ENCODE results near the gene CTCF.

CTCF gene

GRCh38 chr16:67606632-67607031 is 44.3 kb downstream of the CTCF start:
- H3K23ac ChIP-seq (ENCODE audit: low read length in 2 of 2), result no peak overlapping the region
- H3K4me1 ChIP-seq (ENCODE audit: control insufficient read depth, insufficient read depth, low read depth, low read length), result peaks cover 1% of the 10 kb centered on the region
- H4K8ac ChIP-seq (ENCODE audit: low read length), result no peak overlapping the region
- H3K4me3 ChIP-seq (ENCODE audit: insufficient read depth in 1 of 2, low read depth in 1 of 2, low read length in 2 of 2), result no peak overlapping the region
- H4K91ac ChIP-seq (ENCODE audit: low read length), result no peak overlapping the region
- no peak overlapping the region for H2AK5ac ChIP-seq (ENCODE audit: low read length, severe bottlenecking)
- no peak overlapping the region for H2BK15ac ChIP-seq (ENCODE audit: low read depth, poor library complexity, severe bottlenecking)
- no peak for DNase-seq
- no peak overlapping the region for H3K4me2 ChIP-seq (ENCODE audit: low read length, poor library complexity, severe bottlenecking)
- no peak overlapping the region for H3K4ac ChIP-seq (ENCODE audit: low read depth in 1 of 2, low read length in 2 of 2)
- H2BK5ac ChIP-seq (ENCODE audit: low read depth, low read length, poor library complexity, severe bottlenecking), result no peak overlapping the region
- no peak overlapping the region for H3K14ac ChIP-seq (ENCODE audit: low read length in 2 of 2)
- H3K79me1 ChIP-seq (replicated peaks; ENCODE audit: low read length, poor library complexity, severe bottlenecking), result peaks cover 25% of the 10 kb centered on the region
- H3K18ac ChIP-seq (ENCODE audit: low read depth in 1 of 2, low read length in 2 of 2), result no peak overlapping the region
- no peak overlapping the region for H2BK120ac ChIP-seq (ENCODE audit: low read depth, low read length)
- H3K9me3 ChIP-seq (ENCODE audit: control insufficient read depth, low read length), result no peaks in the 10 kb centered on the region
- H2BK12ac ChIP-seq (ENCODE audit: low read length in 2 of 2), result no peak overlapping the region
- peaks cover 6 to 12% of the 10 kb centered on the region in 2 experiments for H3K36me3 ChIP-seq (ENCODE audit: control insufficient read depth in 1 of 2, insufficient read depth in 2 of 2, low read depth in 1 of 2, low read length in 2 of 2)
- H3K27me3 ChIP-seq (ENCODE audit: control insufficient read depth in 1 of 2, insufficient read depth in 1 of 2, low read length in 2 of 2), result no peaks in the 10 kb centered on the region
- no peak overlapping the region for H3K27ac ChIP-seq (ENCODE audit: low read length, poor library complexity, severe bottlenecking)
- 87% methylated on average over 3 of the region's 6 CpGs for WGBS
- H2AFZ ChIP-seq (ENCODE audit: low read depth, low read length), result no peak overlapping the region
- H3K9ac ChIP-seq (ENCODE audit: low read length), result no peak overlapping the region

GRCh38 chr16:67608364-67608763 is 46.0 kb downstream of the CTCF start:
- H3K79me1 ChIP-seq (replicated peaks; ENCODE audit: low read length, poor library complexity, severe bottlenecking), result peaks cover 30% of the 10 kb centered on the region
- H2AK5ac ChIP-seq (ENCODE audit: low read length, severe bottlenecking), result no peak overlapping the region
- H2BK15ac ChIP-seq (ENCODE audit: low read depth, poor library complexity, severe bottlenecking), result no peak overlapping the region
- H3K27me3 ChIP-seq (ENCODE audit: control insufficient read depth in 1 of 2, insufficient read depth in 1 of 2, low read length in 2 of 2), result no peaks in the 10 kb centered on the region
- H3K4me2 ChIP-seq (ENCODE audit: low read length, poor library complexity, severe bottlenecking), result no peak overlapping the region
- no peak overlapping the region for H3K27ac ChIP-seq (ENCODE audit: low read length, poor library complexity, severe bottlenecking)
- H2BK120ac ChIP-seq (ENCODE audit: low read depth, low read length), result no peak overlapping the region
- no peak overlapping the region for H3K9ac ChIP-seq (ENCODE audit: low read length)
- H3K9me3 ChIP-seq (ENCODE audit: control insufficient read depth, low read length), result no peaks in the 10 kb centered on the region
- H3K4me3 ChIP-seq (ENCODE audit: insufficient read depth in 1 of 2, low read depth in 1 of 2, low read length in 2 of 2), result no peak overlapping the region
- WGBS, result 92% methylated on average over 2 of the region's 3 CpGs
- DNase-seq, result no peak
- H3K14ac ChIP-seq (ENCODE audit: low read length in 2 of 2), result no peak overlapping the region
- H3K4me1 ChIP-seq (ENCODE audit: control insufficient read depth, insufficient read depth, low read depth, low read length), result peaks cover 1% of the 10 kb centered on the region
- no peak overlapping the region for H3K18ac ChIP-seq (ENCODE audit: low read depth in 1 of 2, low read length in 2 of 2)
- H4K91ac ChIP-seq (ENCODE audit: low read length), result no peak overlapping the region
- H3K4ac ChIP-seq (ENCODE audit: low read depth in 1 of 2, low read length in 2 of 2), result no peak overlapping the region
- no peak overlapping the region for H2AFZ ChIP-seq (ENCODE audit: low read depth, low read length)
- H3K36me3 ChIP-seq (ENCODE audit: control insufficient read depth in 1 of 2, insufficient read depth in 2 of 2, low read depth in 1 of 2, low read length in 2 of 2), result peaks cover 12 to 26% of the 10 kb centered on the region in 2 experiments
- H4K8ac ChIP-seq (ENCODE audit: low read length), result no peak overlapping the region
- no peak overlapping the region for H2BK5ac ChIP-seq (ENCODE audit: low read depth, low read length, poor library complexity, severe bottlenecking)
- H3K23ac ChIP-seq (ENCODE audit: low read length in 2 of 2), result no peak overlapping the region
- no peak overlapping the region for H2BK12ac ChIP-seq (ENCODE audit: low read length in 2 of 2)

- no peaks in the 10 kb centered on the region for H3K27me3 ChIP-seq (ENCODE audit: control insufficient read depth in 1 of 2, insufficient read depth in 1 of 2, low read length in 2 of 2)
- 97% methylated on average over 10 of the region's 10 CpGs for WGBS
- no peak overlapping the region for H2BK5ac ChIP-seq (ENCODE audit: low read depth, low read length, poor library complexity, severe bottlenecking)
- H2BK12ac ChIP-seq (ENCODE audit: low read length in 2 of 2), result no peak overlapping the region
- H2BK15ac ChIP-seq (ENCODE audit: low read depth, poor library complexity, severe bottlenecking), result no peak overlapping the region
- no peak overlapping the region for H2BK120ac ChIP-seq (ENCODE audit: low read depth, low read length)
- peaks cover 36% of the 10 kb centered on the region for H3K79me1 ChIP-seq (replicated peaks; ENCODE audit: low read length, poor library complexity, severe bottlenecking)
- H3K4me3 ChIP-seq (ENCODE audit: insufficient read depth in 1 of 2, low read depth in 1 of 2, low read length in 2 of 2), result no peak overlapping the region
- no peak overlapping the region for H3K4ac ChIP-seq (ENCODE audit: low read depth in 1 of 2, low read length in 2 of 2)
- H3K18ac ChIP-seq (ENCODE audit: low read depth in 1 of 2, low read length in 2 of 2), result no peak overlapping the region
- no peak overlapping the region for H3K4me2 ChIP-seq (ENCODE audit: low read length, poor library complexity, severe bottlenecking)
- no peak overlapping the region for H3K23ac ChIP-seq (ENCODE audit: low read length in 2 of 2)
- no peak overlapping the region for H3K9ac ChIP-seq (ENCODE audit: low read length)
- no peak overlapping the region for H2AK5ac ChIP-seq (ENCODE audit: low read length, severe bottlenecking)
- H4K8ac ChIP-seq (ENCODE audit: low read length), result no peak overlapping the region
- H3K9me3 ChIP-seq (ENCODE audit: control insufficient read depth, low read length), result no peaks in the 10 kb centered on the region
- no peak overlapping the region for H3K27ac ChIP-seq (ENCODE audit: low read length, poor library complexity, severe bottlenecking)
- no peaks in the 10 kb centered on the region for H3K4me1 ChIP-seq (ENCODE audit: control insufficient read depth, insufficient read depth, low read depth, low read length)
- no peak for DNase-seq
- H3K36me3 ChIP-seq (ENCODE audit: control insufficient read depth in 1 of 2, insufficient read depth in 2 of 2, low read depth in 1 of 2, low read length in 2 of 2), result peaks cover 25 to 69% of the 10 kb centered on the region in 2 experiments
- H3K14ac ChIP-seq (ENCODE audit: low read length in 2 of 2), result no peak overlapping the region
- no peak overlapping the region for H4K91ac ChIP-seq (ENCODE audit: low read length)
- no peak overlapping the region for H2AFZ ChIP-seq (ENCODE audit: low read depth, low read length)
These were observed 51.5 kb downstream of the CTCF start for GRCh38 chr16:67613808-67614207.

- WGBS, result 99% methylated on average over 14 of the region's 14 CpGs
- Histone ChIP-seq H2AK5ac (ENCODE audit: low read length, severe bottlenecking) (no peak overlapping the region), H2BK120ac (ENCODE audit: low read depth, low read length) (no peak overlapping the region), H3K9me3 (ENCODE audit: control insufficient read depth, low read length) (no peaks in the 10 kb centered on the region), H2BK15ac (ENCODE audit: low read depth, poor library complexity, severe bottlenecking) (no peak overlapping the region), H3K4ac (ENCODE audit: low read depth in 1 of 2, low read length in 2 of 2) (no peak overlapping the region), H3K4me1 (ENCODE audit: control insufficient read depth, insufficient read depth, low read depth, low read length) (no peaks in the 10 kb centered on the region), H2BK5ac (ENCODE audit: low read depth, low read length, poor library complexity, severe bottlenecking) (no peak overlapping the region), H3K36me3 (ENCODE audit: control insufficient read depth in 1 of 2, insufficient read depth in 2 of 2, low read depth in 1 of 2, low read length in 2 of 2) (peaks cover 52 to 69% of the 10 kb centered on the region in 2 experiments), H3K14ac (ENCODE audit: low read length in 2 of 2) (no peak overlapping the region), H3K27me3 (ENCODE audit: control insufficient read depth in 1 of 2, insufficient read depth in 1 of 2, low read length in 2 of 2) (no peaks in the 10 kb centered on the region), H2BK12ac (ENCODE audit: low read length in 2 of 2) (no peak overlapping the region), H3K4me3 (ENCODE audit: insufficient read depth in 1 of 2, low read depth in 1 of 2, low read length in 2 of 2) (no peak overlapping the region), H3K79me1 (replicated peaks; ENCODE audit: low read length, poor library complexity, severe bottlenecking) (peaks cover 20% of the 10 kb centered on the region), H3K23ac (ENCODE audit: low read length in 2 of 2) (no peak overlapping the region), H3K27ac (ENCODE audit: low read length, poor library complexity, severe bottlenecking) (no peak overlapping the region), H2AFZ (ENCODE audit: low read depth, low read length) (no peak overlapping the region), H3K9ac (ENCODE audit: low read length) (no peak overlapping the region), H4K8ac (ENCODE audit: low read length) (no peak overlapping the region), H3K4me2 (ENCODE audit: low read length, poor library complexity, severe bottlenecking) (no peak overlapping the region), H3K18ac (ENCODE audit: low read depth in 1 of 2, low read length in 2 of 2) (no peak overlapping the region), H4K91ac (ENCODE audit: low read length) (no peak overlapping the region)
- no peak for DNase-seq
These were observed 65.9 kb downstream of the CTCF start for GRCh38 chr16:67628216-67628615.

All from mesenchymal stem cell (in vitro differentiated cells and primary cell).